Pancreas (tissue), 10 donors: ENCODE measurements around the gene PAX3. TPM values are rescaled to one million over a fixed set of nuclear protein-coding genes. Genes with fewer than 3 reads are reported as not detected.
"Not testable (repeated sequence)": the region's sequence is repeated elsewhere in the genome, so short reads cannot be mapped to it uniquely, and the experiment has no call there.

Experiments used
- ATAC-seq, 4 donors: fragments of 200-7000 bp; cut with Tn5 transposase; one replicate each; pipeline versions ENCODE4 v1.8.0 to v1.9.1; 2020; ENCODE audit warnings: mild to moderate bottlenecking in 4 of 4, moderate library complexity in 4 of 4
- DNase-seq, 6 donors: peaks; one replicate each; pipeline ENCODE4 v3.0.0-alpha.2; 2020
- FAIRE-seq: peaks from 2 replicates; lab custom pipeline; 2012; peaks lifted over from hg19 to GRCh38; lab: Jason Lieb, UNC
- H3K27ac ChIP-seq, 4 donors: fragments of 200-600 bp; sonication (generic); 1 replicate in 3 of 4; 2 replicates in 1 of 4; pipeline versions ENCODE4 v1.5.0 to v1.8.0; 2020
- H3K27me3 ChIP-seq, 4 donors: fragments of 200-600 bp; one replicate each; pipeline ENCODE4 v1.8.0; 2021
- H3K36me3 ChIP-seq, 3 donors: fragments of 200-600 bp; sonication (generic) in 1 of 3; one replicate each; pipeline versions ENCODE4 v1.5.0 to v1.8.0; 2020 to 2021
- H3K4me1 ChIP-seq, 3 donors: fragments of 200-600 bp; one replicate each; pipeline ENCODE4 v1.8.0; 2021
- H3K4me3 ChIP-seq, 4 donors: fragments of 200-600 bp; sonication (generic) in 2 of 4; one replicate each; pipeline versions ENCODE4 v1.5.0 to v1.8.0; 2020 to 2021
- H3K9me3 ChIP-seq, 4 donors: fragments of 200-600 bp; one replicate each; pipeline ENCODE4 v1.8.0; 2021
- CTCF ChIP-seq, 4 donors: fragments of 200-600 bp; sonication (generic) in 3 of 4; IDR thresholded peaks; one replicate each; pipeline versions ENCODE4 v1.5.0 to v1.8.0; 2021; ENCODE audit warnings: antibody characterized with exemption in 4 of 4
- WGBS, 2 donors: extraction: QIAGEN DNeasy Blood & Tissue Kit; methylation state at CpG; one replicate each; pipeline ENCODE4 v1.1.7; 2013; 5-methylcytosine and 5-hydroxymethylcytosine counted together
- intact Hi-C, 3 donors: fragments of 100-400 bp; cut with DNase I; formaldehyde crosslinking; loops; one replicate each; pipeline versions ENCODE4 v1.11.1 to v1.14.2; 2022
- polyA plus RNA-seq, 2 donors: library from polyadenylated mRNA; stranded (reverse); fragments of 200-250 nt; gene quantifications; one replicate each; pipeline ENCODE4 v1.2.3, GENCODE V29; 2013
- total RNA-seq, 6 donors: library from RNA; stranded (reverse); fragmentation: NEBNext Ultra II Directional in 4 of 6; extraction: Animal tissue kit (Norgen Biotek cat#: 25700) in 4 of 6; gene quantifications; one replicate each; pipeline versions ENCODE4 v1.2.1 to v1.2.4, GENCODE V29; 2021 to 2023
- donor health status: healthy with polysubstance abuse.
- donor health status: DM: no; HTN: no; CAD: no; lungs with moderate emphysema.
- donor health status: DM: no; HTN: no; CAD: no.
- donor health status: control.
- donor health status: control.
- donor health status: Bipolar disorder and iron deficiency.
- donor health status: DM: yes; HTN: yes; CAD: no.
- donor health status: DM: no; HTN: no; CAD: no.
- donor health status: DM: no; HTN: no; CAD: no.
- donor health status: DM: yes; HTN: yes; CAD: no.

Gene PAX3
- total and polyA plus RNA-seq, 8 donors = not detected

DNA sequence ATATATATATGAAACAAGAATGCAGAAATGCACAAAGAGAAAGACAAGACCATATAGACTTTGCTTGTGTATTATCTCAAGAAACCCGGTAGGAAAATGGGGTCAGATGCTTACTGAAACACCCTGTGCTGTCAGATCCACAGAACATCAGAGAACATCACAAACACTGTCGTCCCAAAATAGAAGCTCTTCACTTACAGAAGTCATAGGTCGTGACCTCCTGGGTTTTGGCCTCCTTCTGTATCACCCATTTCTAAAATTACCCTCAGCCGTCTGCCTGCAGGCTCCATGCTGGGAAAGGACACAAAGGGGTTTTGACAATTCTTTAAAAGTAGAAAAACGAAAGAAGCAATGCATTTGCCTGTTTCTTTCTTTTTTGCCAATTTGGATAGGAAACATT, 137.9 kb downstream of the PAX3 start:
- Histone ChIP-seq H3K36me3 (no peaks in the 10 kb centered on the region), H3K4me1 (no peaks in the 10 kb centered on the region), H3K27me3 (peaks cover 0 to 3% (median 0%) of the 10 kb centered on the region in 4 donors), H3K4me3 (no peak overlapping the region), H3K9me3 (no peaks in the 10 kb centered on the region), H3K27ac (no peak overlapping the region)
- ATAC-seq (no peak), DNase-seq (no peak), FAIRE-seq (no peak)
- 31 to 39% methylated on average over 5 of the region's 5 CpGs for WGBS, 2 donors
- no peak for TF ChIP-seq CTCF (IDR thresholded peaks at IDR 0.05)
- intact Hi-C loops = no loop called here

DNA sequence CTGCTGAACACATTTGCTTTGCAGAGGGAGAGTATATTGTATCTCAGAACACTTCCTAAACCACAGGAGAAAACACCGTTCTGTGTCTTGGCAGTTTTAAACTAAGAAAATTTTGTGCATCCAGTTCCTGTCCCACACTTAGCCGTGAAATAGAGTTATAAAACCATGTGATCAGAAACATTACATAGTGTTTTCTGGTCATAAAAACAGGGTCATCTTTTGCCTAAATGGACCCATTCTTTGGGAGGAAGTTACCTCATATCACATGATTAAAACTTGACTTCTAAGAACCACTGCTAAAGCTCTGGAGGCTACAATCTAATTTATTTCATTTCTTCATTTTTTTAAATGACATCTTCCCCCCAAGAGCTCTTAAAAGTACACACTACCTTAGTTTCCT, 138.7 kb downstream of the PAX3 start:
- FAIRE-seq (no peak), ATAC-seq (no peak), DNase-seq (no peak)
- 65 to 80% methylated on average over 2 of the region's 2 CpGs for WGBS, 2 donors
- H3K27ac ChIP-seq = no peak overlapping the region
- H3K4me1 ChIP-seq = no peaks in the 10 kb centered on the region
- H3K27me3 ChIP-seq = peaks cover 0 to 3% (median 0%) of the 10 kb centered on the region in 4 donors
- intact Hi-C loops = no loop called here
- TF ChIP-seq CTCF (IDR thresholded peaks at IDR 0.05) = no peak
- no peaks in the 10 kb centered on the region for H3K9me3 ChIP-seq
- no peaks in the 10 kb centered on the region for H3K36me3 ChIP-seq
- H3K4me3 ChIP-seq = no peak overlapping the region

- no peak overlapping the region for H3K27ac ChIP-seq
- intact Hi-C loops = no loop called here
- TF ChIP-seq CTCF (IDR thresholded peaks at IDR 0.05) = no peak
- no peak for ATAC-seq
- no peaks in the 10 kb centered on the region for H3K4me1 ChIP-seq
- peaks cover 0 to 3% (median 0%) of the 10 kb centered on the region in 4 donors for H3K27me3 ChIP-seq
- no peak overlapping the region for H3K4me3 ChIP-seq
- FAIRE-seq = no peak
- WGBS, 2 donors = 73 to 79% methylated on average over 4 of the region's 4 CpGs
- H3K9me3 ChIP-seq = no peaks in the 10 kb centered on the region
- H3K36me3 ChIP-seq = no peaks in the 10 kb centered on the region
- DNase-seq = no peak
Measured at GRCh38 chr2:222159221-222159620, 139.6 kb downstream of the PAX3 start.

- intact Hi-C loops = not testable (repeated sequence)
Measured at GRCh38 chr2:222155003-222155664, 143.7 kb downstream of the PAX3 start.

More at GRCh38 chr2:222155003-222155664, 143.7 kb downstream of the PAX3 start:
- not testable (repeated sequence) for H3K4me1 ChIP-seq, H3K4me3 ChIP-seq, H3K27ac ChIP-seq, ATAC-seq, H3K36me3 ChIP-seq, FAIRE-seq, H3K27me3 ChIP-seq, H3K9me3 ChIP-seq, DNase-seq
- 39 to 45% methylated on average over 22 to 26 of the region's 27 CpGs for WGBS, 2 donors

Other genes starting within 250 kb of the PAX3 start
- 10 to 100 TPM in 2 of 6 donors, 1 to 10 TPM in 4; 1.6 to 10.4 (median 3.6) TPM for gene SGPP2, start 125.5 kb upstream of the PAX3 start, total RNA-seq
- gene SGPP2, start 125.5 kb upstream of the PAX3 start, polyA plus RNA-seq = 1 to 10 TPM in 1 of 2 donors, under 1 TPM in 1; 0.80 to 6.2 TPM